WERI-Rb-1 (cell line): ENCODE measurements around the gene GPATCH2L.

Source experiments
- DNase-seq: peaks from one replicate; pipeline ENCODE4 v3.0.0-alpha.2; 2020
- H3K27ac ChIP-seq: fragments of 250-450 bp; sonication (Bioruptor Pico); 2 replicates; pipeline ENCODE4 v1.5.1; 2020; ENCODE audit warnings: mild to moderate bottlenecking, moderate library complexity
- H3K27me3 ChIP-seq: fragments of 250-450 bp; sonication (Bioruptor Pico); 2 replicates; pipeline ENCODE4 v1.5.1; 2021; ENCODE audit warnings: mild to moderate bottlenecking, low read depth, moderate library complexity; ENCODE audit not compliant: insufficient read depth, severe bottlenecking
- H3K36me3 ChIP-seq: fragments of 250-450 bp; sonication (Bioruptor Pico); 2 replicates; pipeline ENCODE4 v1.5.1; 2020; ENCODE audit warnings: mild to moderate bottlenecking, moderate library complexity
- H3K4me3 ChIP-seq: 2 replicates; pipeline ENCODE4 v1.5.1; 2011; ENCODE audit warnings: low read depth, mild to moderate bottlenecking, control low read depth, low read length
- H3K9me3 ChIP-seq: fragments of 250-450 bp; sonication (Bioruptor Pico); 2 replicates; pipeline ENCODE4 v1.5.1; 2021; ENCODE audit warnings: mild to moderate bottlenecking, moderate library complexity; ENCODE audit not compliant: severe bottlenecking
- TF ChIP-seq, protein P1 (sequence below): IDR thresholded peaks from 2 replicates; pipeline ENCODE4 v1.5.1; 2011; ENCODE audit warnings: low read depth, mild to moderate bottlenecking, control low read depth, inconsistent platforms, low read length

The GPATCH2L gene

DNA sequence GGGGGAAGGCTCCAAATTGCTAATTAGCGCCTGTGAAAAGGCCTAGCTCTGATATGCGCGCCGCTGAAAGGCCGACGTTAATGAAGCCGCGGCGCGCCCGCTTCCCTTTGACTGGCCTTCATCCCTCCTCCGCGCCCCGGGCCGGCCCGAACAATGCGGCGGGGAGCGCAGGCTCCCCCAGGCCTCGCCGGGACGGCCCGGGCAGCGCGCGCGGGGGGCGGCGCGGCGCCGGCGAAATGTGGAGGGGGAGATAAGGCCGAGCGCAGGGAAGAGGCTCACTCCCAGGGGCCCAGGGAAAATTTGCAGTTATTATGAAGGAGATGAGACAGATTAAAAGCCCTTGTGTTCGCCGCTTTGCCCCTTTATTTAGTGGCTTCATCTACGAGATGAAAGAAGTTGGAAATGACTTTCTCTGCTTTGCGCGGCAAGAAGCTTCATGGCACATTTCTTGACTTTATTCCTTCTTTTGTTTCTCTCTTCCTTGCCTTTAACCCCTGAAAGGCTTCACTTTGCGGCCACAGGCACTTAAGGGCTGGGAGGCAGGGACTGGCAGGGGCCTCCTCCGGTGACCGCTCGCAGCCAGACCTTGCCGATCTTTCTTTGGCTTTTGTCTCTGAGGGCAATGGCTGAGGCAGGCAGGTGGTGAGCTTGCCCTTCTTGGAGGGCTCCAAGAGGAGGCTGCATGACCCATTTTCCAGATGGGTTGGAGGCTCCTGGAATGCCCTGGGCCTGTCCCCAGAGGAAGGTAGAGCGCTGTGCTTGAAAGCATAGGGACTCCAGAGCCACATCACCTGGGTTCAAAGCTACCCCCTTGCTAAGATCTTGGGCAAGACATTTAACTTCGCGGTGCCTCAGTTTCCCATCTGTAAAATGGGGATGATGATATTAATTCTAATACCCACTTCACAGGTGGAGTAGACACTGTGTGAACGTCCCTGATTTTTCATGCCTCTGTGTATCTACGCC, 12.7 kb upstream of the GPATCH2L start:
- Histone ChIP-seq H3K9me3 (peaks cover 6% of the 10 kb centered on the region), H3K27me3 (no peaks in the 10 kb centered on the region)
- DNase-seq, result no peak

GRCh38 chr14:76143642-76144041, 8.1 kb upstream of the GPATCH2L start:
- Histone ChIP-seq H3K27me3 (no peaks in the 10 kb centered on the region), H3K36me3 (no peaks in the 10 kb centered on the region), H3K27ac (no peak overlapping the region), H3K9me3 (peaks cover 6% of the 10 kb centered on the region), H3K4me3 (no peak overlapping the region)
- no peak for DNase-seq
- TF ChIP-seq, protein P1, sequence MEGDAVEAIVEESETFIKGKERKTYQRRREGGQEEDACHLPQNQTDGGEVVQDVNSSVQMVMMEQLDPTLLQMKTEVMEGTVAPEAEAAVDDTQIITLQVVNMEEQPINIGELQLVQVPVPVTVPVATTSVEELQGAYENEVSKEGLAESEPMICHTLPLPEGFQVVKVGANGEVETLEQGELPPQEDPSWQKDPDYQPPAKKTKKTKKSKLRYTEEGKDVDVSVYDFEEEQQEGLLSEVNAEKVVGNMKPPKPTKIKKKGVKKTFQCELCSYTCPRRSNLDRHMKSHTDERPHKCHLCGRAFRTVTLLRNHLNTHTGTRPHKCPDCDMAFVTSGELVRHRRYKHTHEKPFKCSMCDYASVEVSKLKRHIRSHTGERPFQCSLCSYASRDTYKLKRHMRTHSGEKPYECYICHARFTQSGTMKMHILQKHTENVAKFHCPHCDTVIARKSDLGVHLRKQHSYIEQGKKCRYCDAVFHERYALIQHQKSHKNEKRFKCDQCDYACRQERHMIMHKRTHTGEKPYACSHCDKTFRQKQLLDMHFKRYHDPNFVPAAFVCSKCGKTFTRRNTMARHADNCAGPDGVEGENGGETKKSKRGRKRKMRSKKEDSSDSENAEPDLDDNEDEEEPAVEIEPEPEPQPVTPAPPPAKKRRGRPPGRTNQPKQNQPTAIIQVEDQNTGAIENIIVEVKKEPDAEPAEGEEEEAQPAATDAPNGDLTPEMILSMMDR, result no peak

More for the DNA sequence above, 12.7 kb upstream of the GPATCH2L start:
- Histone ChIP-seq H3K4me3 (no peak overlapping the region), H3K36me3 (no peaks in the 10 kb centered on the region), H3K27ac (no peak overlapping the region)
- TF ChIP-seq, protein P1, result no peak

DNA sequence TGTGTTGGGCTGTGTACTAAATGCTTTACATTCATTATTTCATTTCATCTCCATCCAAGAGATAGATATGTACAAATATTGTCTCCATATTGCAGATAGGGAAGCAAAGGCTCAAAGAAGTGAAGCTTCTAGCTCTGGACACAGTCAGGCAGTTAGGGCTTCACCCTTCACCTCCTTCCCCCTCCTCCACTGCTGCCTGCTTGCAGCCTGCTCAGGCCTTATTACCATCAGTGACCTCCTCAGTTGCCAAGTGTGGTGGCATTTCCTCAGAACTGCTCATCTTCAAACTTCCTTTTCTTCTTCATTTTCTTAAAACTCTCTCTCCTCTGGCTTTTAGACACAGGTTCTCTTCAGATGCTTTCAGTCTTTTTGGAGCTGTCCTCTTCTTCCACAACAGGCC, 4.7 kb upstream of the GPATCH2L start:
- Histone ChIP-seq H3K4me3 (no peak overlapping the region), H3K9me3 (peaks cover 6% of the 10 kb centered on the region), H3K27ac (no peak overlapping the region), H3K27me3 (no peaks in the 10 kb centered on the region), H3K36me3 (no peaks in the 10 kb centered on the region)
- DNase-seq, result no peak
- TF ChIP-seq, protein P1, result no peak

- Histone ChIP-seq H3K27ac (no peak overlapping the region), H3K36me3 (peaks cover under 1% of the 10 kb centered on the region; the same call in 1 of the 2 replicates), H3K4me3 (no peak overlapping the region), H3K9me3 (no peaks in the 10 kb centered on the region), H3K27me3 (no peaks in the 10 kb centered on the region)
- TF ChIP-seq, protein P1, result no peak
- DNase-seq, result no peak
Observed at GRCh38 chr14:76149196-76149595, 2.5 kb upstream of the GPATCH2L start.

DNA sequence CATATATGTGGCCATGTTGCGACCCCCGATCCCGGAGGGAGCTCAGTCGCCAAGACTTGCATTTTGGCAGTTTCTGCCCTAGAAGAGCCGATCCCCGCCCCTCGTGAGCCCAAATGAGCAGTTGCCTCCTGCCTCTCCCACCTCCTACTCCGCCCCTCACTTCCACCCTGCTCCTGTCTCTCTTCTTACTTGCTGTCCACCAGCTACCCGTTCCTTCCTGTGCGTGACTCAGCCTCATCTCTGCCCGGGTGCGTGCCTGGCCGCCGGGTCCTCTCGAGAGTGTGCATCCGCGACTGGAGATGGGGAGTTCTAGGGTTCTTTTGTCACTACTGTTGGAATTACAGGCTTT, 585 bp downstream of the GPATCH2L start:
- DNase-seq, result peak; percentile 27
- Histone ChIP-seq H3K36me3 (peaks cover 25% of the 10 kb centered on the region), H3K9me3 (no peaks in the 10 kb centered on the region), H3K27ac (peak overlapping the region; percentile 75), H3K4me3 (peak overlapping the region; percentile 97), H3K27me3 (no peaks in the 10 kb centered on the region)
- TF ChIP-seq, protein P1, result no peak
